NCI-H1694 treated with DMSO at 0.1 percent for 48 hours (cell line): Measurements from ENCODE around the gene PTGER3.
A peak's percentile ranks its signal among the peaks of the same experiment; 100 is the strongest.

Experiments used
- DNase-seq: peaks from one replicate; lab custom pipeline; 2025; lab: John Stamatoyannopoulos, UW

The PTGER3 gene

DNA sequence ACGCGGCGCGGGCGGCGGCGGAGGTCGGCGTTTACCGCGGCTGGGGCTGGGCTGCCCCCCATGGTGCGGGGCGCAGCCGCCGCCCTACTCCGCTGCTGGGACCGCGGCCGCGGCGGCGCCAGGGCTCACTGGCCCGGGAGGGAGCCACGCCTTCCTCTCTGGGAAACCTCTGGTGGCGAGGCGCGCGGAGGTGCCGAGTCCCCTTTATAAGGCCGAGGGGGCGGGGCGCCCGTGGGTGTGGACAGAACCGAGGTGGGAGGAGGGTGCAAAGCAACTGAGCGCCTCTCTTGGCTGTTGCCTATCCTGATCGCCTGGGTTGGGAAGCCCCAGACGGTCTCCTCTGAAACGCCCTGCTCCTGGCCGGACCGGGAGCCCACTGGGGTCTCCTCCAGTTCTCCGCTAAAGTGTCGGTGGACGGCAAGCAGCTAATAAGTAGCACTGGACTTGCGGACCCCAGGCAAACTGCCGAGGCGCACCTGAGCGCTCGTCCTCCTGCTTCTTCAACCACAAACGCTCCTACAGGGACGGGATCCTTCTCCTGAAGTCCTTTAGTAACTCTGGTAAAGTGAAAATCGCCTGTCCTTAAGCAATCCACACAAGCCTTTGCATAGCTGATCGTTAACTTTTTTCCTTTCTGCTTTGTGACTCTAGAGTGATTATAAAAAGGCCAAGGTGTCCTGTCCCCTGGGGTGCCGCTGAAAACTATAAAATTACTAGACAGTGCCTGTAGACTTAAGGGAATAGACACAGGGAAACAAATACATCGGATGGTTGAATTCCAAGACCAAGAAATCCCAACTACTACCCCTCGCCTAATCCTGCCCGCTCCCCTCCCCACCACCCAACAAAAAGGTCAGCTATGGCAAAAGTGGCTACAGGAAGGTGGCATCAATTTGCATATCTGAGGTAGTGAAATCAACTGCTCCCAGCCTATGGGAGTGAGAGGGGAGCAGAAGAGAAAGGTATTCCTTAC lies at the start of gene PTGER3:
PTGER3 (minus strand) TSS at position 182 of the 973 bp plus-strand sequence. CDS start 239 bp downstream, outside the sequence.
- peak; percentile 9 for DNase-seq

DNA sequence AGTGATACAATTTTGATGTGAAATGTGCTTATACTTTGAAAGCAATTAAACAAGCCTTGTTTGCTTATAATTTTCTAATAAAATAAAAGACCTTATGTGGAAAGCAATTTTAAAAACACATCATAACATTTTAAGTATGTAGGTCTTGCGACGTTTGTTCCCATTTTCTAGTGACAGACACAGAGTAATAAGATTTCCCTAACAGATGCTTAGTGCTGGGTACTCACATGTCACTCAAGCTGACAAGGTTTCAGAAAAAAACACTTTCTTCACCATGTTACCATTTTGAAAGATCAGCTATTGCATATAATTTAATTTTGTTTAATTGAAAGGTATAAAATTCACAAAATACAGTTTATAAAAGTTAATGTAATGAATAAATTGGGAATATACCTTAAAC lies 47.3 kb upstream of the PTGER3 start:
- no peak for DNase-seq

DNA sequence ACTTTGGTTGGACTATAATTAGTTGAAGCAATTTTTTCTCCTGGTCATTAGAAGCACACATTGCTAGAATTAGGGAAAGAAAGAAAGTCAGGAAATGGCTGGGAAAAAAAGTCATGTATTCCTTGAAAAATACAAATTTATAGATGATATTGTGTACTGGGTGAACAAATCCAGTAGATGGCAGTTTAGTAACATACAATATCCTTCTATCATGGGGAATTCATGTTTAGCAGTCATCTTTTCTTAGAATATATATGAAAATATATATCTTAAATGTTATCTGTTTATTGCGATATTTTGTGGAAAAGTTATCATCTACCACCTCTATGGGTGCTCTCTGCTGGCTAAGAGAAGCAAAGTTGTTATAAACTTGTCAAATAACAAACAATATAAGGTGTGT lies 46.3 kb upstream of the PTGER3 start:
- peak; percentile 59 for DNase-seq

DNA sequence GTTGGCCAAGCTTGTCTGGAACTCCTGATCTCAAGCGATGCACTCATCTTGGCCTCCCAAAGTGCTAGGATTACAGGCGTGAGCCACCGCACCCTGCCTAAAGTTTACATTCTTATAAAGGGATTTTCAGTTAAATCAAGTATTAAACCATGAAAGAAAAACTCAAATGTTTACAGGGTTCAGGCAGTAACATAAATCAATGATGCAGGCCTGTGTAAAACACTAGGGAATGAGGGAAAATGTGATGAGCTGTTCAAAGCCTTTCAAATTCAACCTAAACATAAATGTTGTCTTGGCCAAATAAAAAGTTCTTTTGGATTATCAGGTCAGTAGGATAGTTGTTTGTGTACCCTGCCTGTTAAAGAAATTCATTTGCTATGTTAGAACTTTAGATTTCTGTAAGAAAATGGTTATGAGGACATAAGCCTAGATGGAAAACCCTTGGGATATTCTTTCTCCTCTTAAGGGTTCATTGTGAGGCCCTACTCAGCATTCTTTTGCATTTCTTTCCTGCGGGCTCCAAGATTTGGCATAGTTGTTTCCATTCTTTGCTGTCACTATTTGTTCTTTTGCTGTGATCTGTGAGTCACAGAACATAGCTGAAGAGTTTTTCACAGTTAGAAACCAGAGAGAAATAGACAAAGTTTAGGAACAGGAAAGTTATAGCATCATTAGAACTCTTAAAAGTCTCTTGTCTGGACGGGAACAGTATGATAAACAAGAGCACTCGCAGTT lies 42.1 kb upstream of the PTGER3 start:
- no peak for DNase-seq

DNA sequence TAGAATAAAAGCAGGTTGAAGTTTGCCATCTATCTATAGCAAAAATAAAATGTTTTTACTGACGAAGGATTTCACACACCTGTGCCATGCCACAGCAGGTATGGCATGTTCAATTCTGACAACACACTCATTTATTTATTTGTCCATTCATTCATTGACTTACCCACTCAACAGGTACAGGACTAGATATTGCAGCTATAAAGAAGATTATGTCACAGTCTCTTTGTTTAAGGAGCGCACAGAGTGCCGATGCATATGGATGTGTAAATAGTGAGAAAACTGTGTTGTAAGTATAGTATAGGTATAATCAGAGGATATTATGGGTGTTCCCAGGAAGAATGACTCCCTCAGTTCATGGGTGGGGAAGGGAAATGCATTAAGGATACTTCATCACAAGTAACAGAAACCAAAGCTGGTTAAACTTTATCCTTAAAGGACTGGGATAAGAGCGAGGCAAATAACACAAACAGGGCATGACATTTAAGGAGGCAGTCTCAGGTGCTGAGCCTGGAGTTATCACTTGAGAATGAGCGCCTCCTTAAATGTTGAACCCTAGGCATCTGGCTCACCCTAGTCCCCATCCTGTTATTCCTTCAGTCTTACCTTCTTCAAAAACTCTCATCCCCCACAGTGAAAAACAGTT lies 41.1 kb upstream of the PTGER3 start:
- no peak for DNase-seq

DNA sequence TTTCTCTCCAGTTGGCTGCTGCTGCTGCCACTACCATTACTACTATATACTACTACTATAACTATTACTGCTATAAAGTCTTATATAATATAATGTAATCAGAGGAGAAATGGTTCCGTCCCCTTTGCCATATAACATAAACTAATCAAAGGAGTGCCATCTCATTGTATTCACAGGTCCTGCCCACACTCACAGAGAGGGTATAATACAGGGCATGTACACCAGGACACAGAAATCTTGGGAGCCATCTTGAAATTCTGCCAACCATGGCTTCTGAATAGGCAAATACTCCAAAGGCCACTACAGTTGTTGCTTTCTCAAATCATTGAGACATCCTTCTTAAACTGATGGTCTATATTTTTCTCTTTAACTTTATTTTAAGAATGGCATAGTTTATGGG lies 40.1 kb upstream of the PTGER3 start:
- DNase-seq = no peak

DNA sequence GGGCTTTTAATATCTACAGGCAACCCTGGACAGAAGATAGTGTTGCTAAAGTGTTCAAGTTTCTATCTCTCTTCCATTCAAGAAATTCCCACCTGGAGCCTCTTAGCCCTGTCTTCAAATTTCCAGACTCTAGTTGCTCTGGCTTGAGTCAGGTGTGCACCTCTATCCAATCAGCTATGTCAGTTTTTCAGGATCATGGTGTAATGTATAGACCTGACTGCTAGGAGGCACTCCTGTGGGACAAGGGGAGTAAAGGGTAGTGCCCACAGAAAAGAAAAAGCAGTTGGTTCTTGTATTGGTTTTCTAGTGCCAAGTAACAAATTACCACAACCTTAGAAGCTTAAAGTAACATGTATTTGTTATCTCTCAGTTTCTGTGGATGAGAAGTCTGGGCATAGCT lies 39.4 kb upstream of the PTGER3 start:
- no peak for DNase-seq

DNA sequence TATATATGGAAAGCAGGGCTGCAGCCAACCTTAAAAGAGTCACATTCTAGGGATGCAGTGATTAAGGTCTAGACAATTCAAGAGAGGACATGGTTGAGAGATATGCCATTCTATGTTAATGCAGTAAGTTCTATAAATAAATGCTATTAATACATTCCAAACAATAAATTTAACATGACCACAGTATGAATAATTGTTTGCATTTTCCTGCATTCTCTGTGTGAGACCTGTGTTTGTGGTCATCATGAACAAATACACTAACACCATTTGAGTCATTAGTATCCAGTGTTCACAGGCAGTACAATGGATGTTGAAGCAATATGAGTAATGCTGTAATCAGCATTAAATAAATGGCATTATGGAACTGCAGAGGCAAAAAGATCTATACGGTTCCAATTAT lies 38.7 kb upstream of the PTGER3 start:
- no peak for DNase-seq

DNA sequence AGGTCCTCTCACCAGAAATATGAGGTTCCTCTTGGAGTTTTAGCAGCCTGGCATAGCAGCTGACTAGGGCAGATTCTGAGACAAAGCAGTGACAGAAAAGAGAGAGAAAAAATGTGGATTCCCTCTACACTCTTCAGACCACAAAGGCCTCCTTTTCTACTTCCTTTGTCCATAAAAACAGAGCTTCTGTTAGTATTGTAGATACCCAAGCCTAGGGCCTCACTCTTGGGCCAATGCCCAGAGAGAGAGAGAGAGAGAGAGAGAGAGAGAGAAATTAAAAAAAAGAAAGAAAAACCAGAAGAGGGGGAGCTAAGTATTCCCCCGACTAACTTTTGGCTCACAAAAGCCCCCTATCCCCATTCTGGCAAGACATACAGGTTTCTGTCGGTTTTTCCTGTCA lies 35.7 kb upstream of the PTGER3 start:
- DNase-seq = no peak

DNA sequence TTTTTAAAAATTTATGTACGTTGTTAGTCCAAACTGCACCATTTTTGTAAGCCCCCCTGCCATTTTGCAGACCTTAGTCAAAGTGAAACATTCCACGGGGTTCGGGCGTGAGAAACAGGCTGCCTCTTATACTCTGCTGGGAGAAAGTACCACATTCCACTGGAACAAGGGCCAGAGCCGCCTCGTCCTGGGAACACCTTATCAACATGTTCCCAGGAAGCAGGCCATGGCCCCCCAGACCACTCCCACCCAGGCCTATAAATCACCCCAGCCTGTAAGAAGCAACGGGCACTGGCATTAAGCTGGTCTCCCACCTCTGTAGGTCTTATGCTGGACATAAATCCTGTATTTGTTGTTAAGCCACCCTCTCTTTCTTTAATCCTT lies 34.1 kb upstream of the PTGER3 start:
- DNase-seq = no peak

DNA sequence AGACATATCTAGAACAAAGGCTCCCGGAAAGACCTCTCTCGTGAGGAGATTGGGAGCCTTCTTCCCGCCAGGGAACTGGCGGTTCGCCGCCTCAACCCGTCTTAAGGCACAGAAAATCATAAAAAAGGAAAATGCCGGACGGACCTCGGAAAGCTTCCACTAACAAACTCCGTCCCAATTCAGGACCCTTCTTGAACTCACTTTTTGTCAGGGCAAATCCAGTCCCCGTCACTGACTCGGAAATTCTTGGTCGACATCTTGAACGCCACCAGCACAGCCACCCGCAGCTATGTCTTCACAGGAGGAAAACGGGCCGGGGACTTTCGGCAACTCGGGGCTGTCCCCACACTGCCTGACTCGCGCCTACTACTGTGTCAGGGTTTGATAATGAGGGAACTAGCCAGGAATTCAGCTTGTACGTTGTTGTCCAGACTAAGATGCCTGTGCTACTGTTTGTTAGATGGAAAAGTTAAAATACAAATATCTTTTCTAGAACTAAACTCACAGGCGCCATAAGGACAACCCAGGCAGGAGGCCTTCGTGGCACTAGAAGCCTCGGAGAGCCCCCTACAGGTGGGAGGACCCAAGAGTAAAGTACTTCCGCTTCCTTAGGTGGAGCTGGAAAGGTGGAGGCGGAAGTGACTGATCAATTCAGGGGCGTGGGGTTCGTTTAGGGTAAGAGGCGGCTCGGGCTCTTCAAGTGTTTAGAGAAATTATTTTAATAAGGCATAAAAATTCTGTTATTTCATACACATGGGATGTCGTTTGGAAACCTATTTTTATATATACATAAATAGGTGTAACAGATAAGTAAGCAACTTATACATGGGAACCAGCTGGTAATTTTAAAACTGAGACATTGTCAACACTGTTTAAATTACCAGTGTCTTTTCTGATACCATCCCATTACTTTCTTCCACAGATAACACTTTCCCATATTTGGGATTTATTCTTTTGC lies 33.4 kb upstream of the PTGER3 start, which contains the start of gene ZRANB2:
ZRANB2 (minus strand) TSS at position 297 of the 958 bp plus-strand sequence; CDS start at position 257, 40 bp downstream.
- DNase-seq = peak; percentile 98

DNA sequence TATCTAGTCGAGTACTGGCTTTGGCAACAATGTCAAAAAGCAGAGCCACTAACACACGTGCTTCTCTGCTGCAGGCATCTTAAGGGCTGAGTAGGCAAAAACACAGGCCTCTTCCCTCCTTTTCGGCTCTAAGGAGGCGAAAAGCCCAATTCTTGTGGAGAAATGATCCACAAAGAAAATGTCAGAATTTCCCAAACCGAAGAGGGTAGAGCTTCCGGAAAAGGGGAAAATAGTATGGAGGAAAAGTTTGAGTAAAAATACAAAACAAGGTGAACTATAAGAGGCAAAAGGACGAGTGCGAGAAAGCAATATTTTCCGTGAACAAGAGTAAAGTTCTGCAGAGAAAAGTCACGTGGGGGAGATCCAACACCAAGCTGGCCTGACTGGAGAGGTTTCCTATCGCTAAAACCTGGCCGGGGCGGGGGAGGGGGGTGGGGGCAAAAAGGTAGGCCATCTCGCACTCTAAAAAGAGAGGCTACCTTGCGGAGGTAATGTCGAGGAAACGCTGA lies 32.7 kb upstream of the PTGER3 start:
- DNase-seq = no peak

DNA sequence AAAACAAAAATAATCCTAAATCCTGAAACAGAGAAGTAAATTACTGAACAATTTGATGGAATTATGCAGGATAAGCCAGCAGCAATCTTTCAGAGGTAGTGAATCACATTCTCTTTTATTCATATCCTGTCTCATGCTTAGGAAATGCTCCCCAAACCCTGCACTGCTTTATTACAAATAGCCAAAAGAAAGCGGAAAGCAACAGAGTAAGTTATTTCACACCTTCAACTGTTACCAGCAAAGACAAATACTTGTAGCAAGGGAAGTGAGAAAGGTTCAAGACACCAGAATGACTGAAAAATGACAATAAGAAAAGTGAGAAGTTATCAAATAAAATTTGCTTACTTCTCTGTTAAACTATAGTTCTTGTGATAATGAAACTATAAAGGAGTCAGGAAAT lies 27.1 kb upstream of the PTGER3 start:
- no peak for DNase-seq

DNA sequence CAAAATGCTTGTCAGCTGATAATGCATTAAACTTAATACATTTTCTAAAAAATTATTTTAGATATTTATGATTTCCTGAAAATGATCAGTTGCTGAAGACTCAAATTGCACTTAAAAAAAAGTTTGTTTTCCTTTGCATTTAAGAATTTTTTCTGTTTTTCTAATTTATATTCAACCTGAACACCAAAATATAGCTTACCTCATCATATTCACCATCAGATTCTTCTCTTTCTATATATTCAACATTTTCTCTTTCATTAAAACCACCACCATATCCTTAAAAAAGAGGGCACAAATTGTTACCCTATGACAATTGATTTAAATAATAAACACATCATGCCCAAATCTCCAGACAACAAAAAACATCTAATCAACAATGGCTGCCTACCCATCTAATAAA lies 24.7 kb upstream of the PTGER3 start:
- no peak for DNase-seq

DNA sequence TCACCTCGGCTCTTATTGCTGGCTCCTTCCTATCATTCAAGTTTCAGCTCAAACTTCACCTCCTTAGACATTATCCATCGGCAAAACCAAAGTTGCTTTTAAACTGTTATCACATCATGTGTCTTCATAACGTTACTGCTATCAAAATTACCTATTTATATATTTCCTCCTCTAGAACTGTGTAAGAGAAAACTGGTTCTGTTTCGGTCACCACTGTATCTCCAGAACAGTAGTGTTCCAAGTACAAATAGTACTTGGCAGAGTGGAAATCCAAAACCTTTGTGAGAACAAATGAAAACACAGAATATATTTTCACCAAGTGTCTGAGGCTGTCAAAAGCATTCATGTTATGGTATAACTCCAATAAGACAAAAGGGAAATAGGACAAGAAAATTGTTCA lies 24.1 kb upstream of the PTGER3 start:
- DNase-seq = no peak

DNA sequence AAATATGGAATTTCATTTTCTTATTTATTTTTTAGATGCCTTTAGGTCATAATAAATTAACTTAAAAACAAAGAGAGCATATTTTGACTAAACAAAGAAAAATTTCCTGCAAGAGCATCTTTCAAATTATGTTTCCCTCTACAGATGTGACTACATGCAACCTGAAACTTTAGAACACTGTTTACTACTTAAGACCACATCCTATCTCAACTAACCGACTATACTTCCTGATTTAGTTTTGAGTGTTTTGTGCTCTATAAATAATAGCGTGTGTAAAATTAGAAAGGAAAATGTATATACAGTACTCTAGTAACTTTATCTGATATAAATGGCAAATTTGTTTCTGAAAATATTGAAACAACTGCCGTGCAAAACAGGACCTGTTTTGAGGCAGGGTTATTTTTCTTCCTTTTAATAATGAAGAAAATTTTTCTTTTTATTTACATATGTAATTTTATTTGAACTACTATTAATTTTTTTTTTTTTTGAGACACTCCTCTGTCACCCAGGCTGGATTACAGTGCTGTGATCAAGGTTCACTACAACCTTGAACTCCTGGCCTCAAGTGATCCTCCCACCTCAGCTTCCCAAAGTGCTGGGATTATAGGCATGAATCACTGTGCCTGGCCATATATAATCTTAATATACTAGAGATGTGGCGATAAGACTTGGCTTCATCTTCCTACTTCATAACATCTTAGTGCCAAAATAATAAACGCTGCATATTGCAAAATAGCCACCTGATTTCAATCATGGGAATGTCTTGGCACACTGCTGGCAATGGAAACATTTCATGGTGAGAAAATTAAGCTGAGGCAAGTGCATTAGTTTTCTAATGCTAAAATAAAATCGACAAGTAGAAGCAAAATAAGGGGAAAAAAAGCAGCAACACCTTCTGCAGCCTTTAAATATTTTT lies 21.0 kb upstream of the PTGER3 start:
- no peak for DNase-seq

DNA sequence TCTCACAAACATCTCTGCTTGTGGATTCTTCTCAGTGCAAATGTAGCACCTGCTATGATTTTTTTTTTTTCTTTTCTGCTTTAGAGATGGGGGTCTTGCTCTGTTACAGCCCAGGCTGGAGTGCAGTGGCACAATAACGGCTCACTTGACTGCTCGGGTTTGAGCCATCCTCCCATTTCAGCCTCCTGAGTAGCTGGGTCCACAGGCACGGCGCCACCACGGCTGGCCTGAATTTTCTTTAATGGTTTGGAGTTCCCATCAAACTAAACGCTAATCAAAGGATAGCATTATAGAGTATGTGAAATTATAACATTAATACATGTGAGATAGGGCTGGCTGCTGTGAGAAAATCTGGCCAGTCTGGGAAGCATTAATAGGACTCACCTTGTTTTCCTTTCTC lies 7.2 kb upstream of the PTGER3 start:
- no peak for DNase-seq

DNA sequence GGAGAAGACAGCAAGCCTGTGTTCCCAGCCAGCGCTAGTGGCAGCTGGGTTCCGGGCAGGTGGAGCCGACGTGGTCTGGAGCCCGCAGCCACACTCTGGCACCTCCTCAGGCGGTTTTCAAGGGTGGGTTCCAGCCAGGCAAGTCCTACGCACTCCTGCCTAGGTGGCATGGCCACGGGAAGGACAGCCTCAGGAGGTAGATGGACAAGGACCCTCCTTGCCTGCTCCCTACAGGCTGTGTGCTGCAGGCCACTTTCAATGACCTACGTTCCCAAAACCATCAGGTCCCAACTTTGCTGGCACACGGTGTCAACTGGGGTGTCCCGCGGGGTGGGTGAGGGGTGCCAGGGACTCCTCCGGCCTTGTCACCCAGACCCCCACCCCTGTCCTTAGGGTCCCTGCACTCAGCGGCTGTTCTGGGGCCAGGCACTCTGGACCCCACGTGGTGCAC lies 6.7 kb upstream of the PTGER3 start:
- no peak for DNase-seq

DNA sequence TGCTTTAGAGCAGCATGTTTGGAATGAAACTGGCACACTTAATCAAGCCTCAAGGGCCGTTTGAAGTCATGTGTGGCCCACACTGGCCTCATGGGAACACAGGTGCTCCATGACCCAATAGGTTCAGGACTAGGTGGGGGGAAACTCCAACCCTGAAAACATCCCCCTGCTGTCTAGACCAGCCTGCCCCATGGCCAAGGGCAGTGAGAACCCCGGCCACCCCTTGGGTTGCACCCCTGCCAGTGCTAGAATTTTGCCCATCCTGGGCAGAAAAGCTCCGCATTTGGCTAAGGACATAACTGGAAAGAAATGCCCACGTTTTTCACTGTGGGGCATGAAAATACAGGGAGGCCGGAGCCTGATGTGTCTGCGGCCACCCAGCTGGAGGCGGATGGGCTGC lies 6.1 kb upstream of the PTGER3 start:
- no peak for DNase-seq

DNA sequence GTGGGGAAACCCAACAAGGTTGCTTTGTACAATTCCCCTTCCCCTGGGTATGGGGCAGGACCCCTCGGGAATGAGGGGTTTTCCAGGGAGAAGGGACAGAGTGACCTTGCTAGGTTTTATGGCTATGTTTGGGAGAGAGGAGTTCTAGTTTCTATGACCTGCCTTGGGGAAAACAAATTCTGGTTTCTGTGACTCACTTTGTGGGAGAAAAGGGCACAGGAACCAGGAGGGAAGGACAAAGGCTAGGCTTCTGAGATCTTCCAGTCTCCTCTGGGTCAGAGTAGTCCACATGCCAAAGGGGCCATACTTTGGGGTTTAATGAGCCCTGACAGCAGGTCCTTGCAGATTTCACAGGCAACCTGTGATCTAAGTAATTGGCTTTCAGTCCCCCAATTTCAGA lies 5.5 kb upstream of the PTGER3 start:
- no peak for DNase-seq
